ENCODE data around the gene C19orf25.
A peak's percentile ranks its signal among the peaks of the same experiment; 100 is the strongest.
"Not testable (repeated sequence)": the region's sequence is repeated elsewhere in the genome, so short reads cannot be mapped to it uniquely, and the experiment has no call there.

The C19orf25 gene

GRCh38 chr19:1445932-1446712 lies 32.9 kb downstream of the C19orf25 start:
- peak; percentile 69 for DNase-seq

DNA sequence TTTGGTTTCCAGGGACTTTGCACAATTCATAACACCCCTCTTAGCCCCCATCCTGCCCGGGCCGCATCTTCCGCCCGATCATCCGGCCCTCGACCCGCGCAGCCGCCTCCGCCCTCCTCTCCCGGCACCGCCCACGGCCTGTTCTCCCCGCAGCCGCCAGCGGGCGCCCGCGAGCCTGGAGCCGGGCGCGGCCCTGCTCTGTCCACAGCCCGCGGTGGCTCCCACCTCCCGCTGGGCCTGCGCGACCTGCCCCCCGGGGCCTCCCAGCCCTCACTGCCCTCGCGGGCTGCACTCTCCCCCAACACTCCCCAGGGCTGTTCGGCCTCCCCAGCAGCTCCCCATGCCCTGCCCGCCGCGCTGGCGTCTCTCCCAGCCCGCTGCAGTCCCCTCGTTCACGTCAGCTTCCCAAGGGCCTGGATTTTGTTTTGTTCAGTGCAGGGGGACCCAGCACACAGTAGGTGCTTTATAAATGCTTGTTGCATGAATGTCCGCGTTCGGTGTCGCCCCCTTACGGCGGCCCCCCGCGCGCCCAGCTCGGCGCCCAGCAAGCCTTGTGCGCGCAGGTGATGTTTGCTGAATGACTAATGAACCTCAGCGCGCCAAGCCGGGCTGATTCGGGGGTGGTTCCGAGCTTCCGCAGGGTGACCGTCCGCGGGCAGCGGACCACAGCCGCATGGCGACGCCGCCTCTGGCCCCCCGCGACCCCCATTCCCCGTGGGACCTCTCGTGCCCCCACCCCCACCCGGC lies 33.7 kb downstream of the C19orf25 start:
- DNase-seq: peak; percentile 68

- no peak for DNase-seq
Measured at GRCh38 chr19:1441677-1442438, 37.2 kb downstream of the C19orf25 start.

- DNase-seq: no peak
Measured at GRCh38 chr19:1441022-1441426, 38.0 kb downstream of the C19orf25 start.

DNA sequence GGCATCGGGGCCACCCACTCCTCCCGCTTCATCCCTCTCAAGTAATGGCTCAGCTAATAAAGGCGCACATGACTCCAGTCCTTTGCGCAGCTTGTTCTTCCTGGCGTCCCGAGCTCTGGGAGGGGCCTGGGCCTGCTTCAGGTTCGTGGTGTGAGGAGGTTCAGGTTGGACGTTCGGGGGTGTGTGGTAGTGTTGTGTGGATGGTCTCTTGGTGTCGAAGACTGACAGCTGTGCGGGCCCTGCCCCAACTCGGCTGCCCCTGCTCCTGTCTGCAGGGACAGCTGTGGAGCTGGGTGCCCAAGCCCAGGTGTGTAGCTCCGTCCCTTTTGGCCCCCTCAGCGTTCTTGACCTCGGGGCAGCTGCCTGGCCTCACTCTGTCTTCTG lies 38.6 kb downstream of the C19orf25 start:
- no peak for DNase-seq

- not testable (repeated sequence) for DNase-seq
Measured at GRCh38 chr19:1439525-1440417, 39.2 kb downstream of the C19orf25 start.

DNA sequence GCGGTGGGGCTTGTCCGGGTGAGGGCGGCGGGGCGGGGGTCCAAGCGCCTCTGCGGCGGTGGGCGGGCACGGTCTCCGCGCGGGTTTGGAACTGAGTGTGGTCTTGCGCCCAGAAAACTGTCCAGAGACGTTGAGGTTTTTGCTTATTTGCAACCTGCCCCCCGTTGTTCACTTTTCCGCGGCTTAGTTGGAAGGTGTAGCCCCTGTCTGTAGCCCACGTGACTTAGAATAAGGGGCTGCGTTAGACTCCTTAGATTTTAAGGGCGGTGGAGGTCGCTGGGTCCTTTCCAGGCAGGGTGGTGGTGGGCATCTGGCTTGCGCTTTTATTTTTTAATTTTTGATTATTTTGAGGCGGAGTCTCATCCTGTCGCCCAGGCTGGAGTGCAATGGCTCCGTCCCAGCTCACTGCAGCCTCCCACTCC lies 40.1 kb downstream of the C19orf25 start:
- no peak for DNase-seq

- peak; percentile 95 for DNase-seq
Measured at GRCh38 chr19:1438035-1438932, 40.7 kb downstream of the C19orf25 start, which contains the start of gene RPS15. TSS of gene RPS15 (plus strand) at chr19:1438396. CDS start at chr19:1438426, 30 bp downstream.

DNA sequence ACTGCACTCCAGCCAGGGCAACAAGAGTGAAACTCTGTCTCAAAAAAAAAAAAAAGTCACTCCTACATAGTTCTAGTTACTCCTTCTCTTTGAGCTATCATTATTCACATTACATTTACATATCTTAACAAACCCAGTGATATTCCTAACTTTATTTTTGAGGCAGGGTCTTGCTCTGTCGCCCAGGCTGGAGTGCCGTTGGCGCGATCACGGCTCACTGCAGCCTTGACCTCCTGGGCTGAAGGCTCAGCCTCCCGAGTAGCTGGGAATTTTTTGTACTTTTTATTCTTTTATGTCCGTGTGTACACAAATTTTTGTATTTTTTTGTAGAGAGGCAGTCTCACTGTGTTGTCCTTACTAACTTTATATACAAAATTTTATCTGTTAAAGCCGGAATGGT lies 41.4 kb downstream of the C19orf25 start:
- no peak for DNase-seq

GRCh38 chr19:1435378-1435989 lies 43.5 kb downstream of the C19orf25 start:
- no peak for DNase-seq

GRCh38 chr19:1434577-1435060 lies 44.4 kb downstream of the C19orf25 start:
- no peak for DNase-seq

- no peak for DNase-seq
Measured at GRCh38 chr19:1434040-1434366, 45.0 kb downstream of the C19orf25 start.

DNA sequence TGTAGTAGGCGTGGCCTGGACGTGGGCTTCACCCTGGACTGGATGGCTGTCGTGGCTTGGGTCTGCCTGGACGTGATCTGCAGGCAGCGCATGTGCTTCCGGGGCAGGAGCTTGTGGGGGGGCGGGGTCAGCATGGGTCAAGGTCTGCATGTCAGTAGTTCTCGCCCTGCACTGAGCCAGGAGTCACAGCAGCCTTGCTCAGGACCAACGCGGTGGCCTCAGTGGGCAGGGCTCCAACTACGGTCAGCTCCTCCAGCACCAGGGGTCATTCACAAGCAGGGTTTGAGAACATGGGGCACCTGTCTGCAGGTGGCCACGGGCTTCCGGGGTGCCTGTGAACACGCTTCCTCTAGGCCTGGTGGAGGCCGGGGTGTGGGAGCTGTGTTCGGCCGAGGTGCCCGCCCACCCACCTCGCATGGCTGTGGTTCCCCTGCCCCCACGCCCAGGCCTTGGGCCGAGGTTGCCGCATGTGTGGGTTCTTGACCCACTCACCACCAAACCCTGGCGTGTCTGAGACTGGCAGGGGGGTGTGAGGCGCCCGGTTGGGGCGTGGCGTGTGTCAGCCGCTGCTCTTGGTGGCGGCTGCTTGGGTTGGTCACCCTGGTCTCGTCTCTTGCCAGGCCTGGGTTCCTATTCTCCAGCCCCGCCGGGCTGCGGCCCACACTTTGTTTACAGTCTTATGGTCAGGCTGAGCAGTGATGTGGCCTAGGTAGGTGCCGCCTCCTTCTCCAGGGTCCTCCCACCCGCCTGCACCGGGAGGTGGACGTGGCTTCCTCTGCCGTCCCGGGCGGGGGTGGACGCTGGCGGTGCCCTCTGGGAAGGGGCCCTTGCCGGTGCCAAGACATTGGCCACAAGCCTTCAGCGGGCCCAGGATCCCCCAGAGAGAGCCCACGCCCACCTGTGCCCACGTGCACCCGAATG lies 45.6 kb downstream of the C19orf25 start:
- no peak for DNase-seq

- no peak for DNase-seq
Measured at GRCh38 chr19:1432507-1432887, 46.5 kb downstream of the C19orf25 start.

DNA sequence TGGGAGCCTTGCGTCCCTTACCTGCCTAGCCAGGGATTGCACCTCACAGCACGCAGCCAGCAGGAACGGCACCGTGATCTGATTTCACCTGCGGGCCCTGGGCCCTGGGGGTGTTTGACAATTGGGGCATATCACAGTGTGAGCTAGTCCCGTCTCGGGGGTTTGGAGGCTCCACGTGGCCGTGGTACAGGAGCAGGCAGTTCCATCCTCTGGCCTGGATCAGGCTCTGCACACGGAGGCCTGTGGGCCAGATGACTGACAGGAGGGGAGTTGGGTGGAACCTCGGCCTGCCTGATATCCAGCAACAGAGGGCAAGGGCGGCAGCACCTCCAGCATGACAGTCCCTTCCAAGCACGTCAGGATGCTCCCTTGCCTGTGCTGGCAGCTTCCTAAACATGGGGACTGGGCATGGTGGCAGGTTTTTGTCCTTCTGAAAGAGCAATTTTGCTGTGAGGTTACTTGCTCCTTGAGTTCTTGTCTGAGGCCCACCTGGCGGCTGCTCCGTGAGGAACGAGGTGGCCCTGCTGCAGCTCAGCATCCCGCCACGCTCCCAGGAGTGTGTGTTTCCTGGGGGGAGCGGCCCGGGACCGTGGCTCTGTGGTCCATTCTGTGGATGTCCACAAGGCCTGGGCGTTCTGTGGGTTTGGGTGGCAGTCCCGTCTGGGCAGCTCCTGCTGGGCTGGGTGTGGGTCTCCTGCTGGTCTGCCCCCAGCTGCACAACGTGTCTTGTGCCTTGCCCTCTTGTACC lies 47.1 kb downstream of the C19orf25 start:
- no peak for DNase-seq

GRCh38 chr19:1430246-1430645 lies 48.8 kb downstream of the C19orf25 start:
- no peak for DNase-seq

DNA sequence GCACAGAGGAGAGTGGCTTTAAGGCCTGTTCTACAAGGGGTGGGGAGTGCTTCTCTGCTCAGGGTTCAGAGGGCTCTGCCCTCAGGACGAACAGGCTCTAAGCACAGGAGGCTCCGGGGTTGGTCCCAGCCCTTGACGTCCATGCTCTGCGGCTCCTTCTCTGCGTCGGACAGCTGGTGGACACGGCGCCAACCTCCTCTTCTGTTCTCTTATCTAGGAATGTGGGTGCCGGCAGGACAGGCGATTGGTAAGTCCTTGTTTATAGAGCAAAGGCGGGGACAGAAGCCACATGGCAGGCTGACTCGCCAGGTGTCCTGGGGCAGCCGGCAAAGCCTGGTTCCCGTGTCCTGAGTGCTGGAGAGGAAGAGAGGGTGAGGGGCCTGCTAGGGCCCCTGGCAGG lies 49.3 kb downstream of the C19orf25 start:
- no peak for DNase-seq

GRCh38 chr19:1428738-1429391 lies 50.1 kb downstream of the C19orf25 start:
- no peak for DNase-seq

Data from NCI-H1436 (cell line).